Peyer's patch (tissue), 4 donors: ENCODE results near the gene ARRB1.

Experiments
- POLR2A ChIP-seq, 2 donors: fragments of 450-650 bp; IDR thresholded peaks; one replicate each; pipeline ENCODE4 v1.5.1; 2017; ENCODE audit warnings: antibody characterized with exemption in 2 of 2, mild to moderate bottlenecking in 2 of 2, moderate library complexity in 2 of 2
- TF ChIP-seq, protein P1 (sequence below), 6 experiments: fragments of 450-650 bp in 4 of 6; fragments of 200-600 bp in 2 of 6; sonication (generic) in 1 of 6; IDR thresholded peaks; one replicate each; pipeline ENCODE4 v1.5.1; 2017 to 2019; ENCODE audit warnings: antibody characterized with exemption in 6 of 6, mild to moderate bottlenecking in 3 of 6, moderate library complexity in 1 of 6

DNA sequence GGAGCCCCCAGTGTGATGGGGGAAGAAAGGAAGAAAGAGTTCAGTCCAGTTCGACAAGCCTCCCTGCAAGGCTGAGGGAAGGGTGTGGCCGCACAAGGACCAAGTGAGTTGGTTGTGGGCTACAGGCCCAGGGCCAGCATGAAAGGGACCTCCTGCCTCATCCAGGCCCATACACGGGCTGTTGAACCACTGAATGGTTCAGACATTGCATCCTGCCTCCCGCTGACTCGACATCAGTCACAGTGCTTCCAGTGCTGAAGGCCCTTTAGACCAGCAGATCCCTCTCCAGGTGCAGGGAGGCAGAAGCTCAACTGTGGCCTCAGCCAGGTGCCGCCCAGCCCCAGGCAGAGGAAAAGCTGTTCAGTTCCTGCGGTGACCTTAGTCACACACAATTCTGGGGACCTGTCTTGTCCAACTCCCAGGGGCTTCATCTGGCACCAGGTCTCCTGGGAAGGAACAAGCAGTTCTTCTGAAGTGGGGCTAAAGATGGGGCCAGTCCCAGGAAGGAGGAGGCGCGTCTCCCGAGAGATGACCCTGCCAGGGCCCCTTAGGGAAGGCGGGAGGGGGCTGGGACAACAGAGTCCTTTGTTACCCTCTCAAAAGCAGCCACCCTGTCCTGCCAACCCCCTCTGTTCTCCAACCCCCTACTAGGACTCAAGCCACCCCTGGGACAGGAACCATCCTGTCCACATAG, 6.6 kb downstream of the ARRB1 start:
- TF ChIP-seq, protein P1, sequence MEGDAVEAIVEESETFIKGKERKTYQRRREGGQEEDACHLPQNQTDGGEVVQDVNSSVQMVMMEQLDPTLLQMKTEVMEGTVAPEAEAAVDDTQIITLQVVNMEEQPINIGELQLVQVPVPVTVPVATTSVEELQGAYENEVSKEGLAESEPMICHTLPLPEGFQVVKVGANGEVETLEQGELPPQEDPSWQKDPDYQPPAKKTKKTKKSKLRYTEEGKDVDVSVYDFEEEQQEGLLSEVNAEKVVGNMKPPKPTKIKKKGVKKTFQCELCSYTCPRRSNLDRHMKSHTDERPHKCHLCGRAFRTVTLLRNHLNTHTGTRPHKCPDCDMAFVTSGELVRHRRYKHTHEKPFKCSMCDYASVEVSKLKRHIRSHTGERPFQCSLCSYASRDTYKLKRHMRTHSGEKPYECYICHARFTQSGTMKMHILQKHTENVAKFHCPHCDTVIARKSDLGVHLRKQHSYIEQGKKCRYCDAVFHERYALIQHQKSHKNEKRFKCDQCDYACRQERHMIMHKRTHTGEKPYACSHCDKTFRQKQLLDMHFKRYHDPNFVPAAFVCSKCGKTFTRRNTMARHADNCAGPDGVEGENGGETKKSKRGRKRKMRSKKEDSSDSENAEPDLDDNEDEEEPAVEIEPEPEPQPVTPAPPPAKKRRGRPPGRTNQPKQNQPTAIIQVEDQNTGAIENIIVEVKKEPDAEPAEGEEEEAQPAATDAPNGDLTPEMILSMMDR (IDR thresholded peaks at IDR 0.05), result no peak
- no peak for TF ChIP-seq POLR2A (IDR thresholded peaks at IDR 0.05)
